OCI-LY3 (cell line): ENCODE data around the gene GABARAP.

Experiments
- EZH2phosphoT487 ChIP-seq: fragments of 200-600 bp; shearing (Covaris generic); IDR thresholded peaks from 2 replicates; pipeline ENCODE4 v1.6.1; 2018; ENCODE audit warnings: antibody characterized with exemption, mixed run types, low read depth
- TF ChIP-seq, protein P1 (sequence below): fragments of 200-600, 300-600 bp; sonication (generic); IDR thresholded peaks from 2 replicates; pipeline ENCODE4 v1.5.1; 2014; ENCODE audit warnings: antibody characterized with exemption, low read length, low read depth

DNA sequence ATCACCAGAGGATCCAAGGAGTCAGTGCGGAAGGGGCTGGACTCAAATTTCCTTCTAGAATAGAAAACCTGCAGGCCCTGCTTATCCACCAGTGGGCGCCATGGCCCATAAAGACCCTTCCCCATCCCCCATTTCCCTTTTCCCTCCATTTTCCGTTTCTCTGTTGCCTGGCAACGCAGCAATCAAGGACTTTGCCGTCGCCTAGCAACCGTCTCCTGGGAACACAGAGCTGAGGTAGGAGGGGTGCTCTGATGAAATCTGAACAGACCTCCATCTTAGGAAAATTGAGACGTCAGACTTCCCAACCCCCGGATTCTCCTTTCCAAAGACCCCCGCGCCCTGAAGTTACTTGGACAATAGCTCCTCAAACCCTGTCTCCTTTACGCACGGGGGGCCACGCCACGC is 28.4 kb downstream of the GABARAP start:
- TF ChIP-seq, protein P1, sequence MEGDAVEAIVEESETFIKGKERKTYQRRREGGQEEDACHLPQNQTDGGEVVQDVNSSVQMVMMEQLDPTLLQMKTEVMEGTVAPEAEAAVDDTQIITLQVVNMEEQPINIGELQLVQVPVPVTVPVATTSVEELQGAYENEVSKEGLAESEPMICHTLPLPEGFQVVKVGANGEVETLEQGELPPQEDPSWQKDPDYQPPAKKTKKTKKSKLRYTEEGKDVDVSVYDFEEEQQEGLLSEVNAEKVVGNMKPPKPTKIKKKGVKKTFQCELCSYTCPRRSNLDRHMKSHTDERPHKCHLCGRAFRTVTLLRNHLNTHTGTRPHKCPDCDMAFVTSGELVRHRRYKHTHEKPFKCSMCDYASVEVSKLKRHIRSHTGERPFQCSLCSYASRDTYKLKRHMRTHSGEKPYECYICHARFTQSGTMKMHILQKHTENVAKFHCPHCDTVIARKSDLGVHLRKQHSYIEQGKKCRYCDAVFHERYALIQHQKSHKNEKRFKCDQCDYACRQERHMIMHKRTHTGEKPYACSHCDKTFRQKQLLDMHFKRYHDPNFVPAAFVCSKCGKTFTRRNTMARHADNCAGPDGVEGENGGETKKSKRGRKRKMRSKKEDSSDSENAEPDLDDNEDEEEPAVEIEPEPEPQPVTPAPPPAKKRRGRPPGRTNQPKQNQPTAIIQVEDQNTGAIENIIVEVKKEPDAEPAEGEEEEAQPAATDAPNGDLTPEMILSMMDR, result peak; percentile 42
- no peak for TF ChIP-seq EZH2phosphoT487
